SJSA1 (cell line): ENCODE measurements around the gene AUNIP. TPM values are rescaled to one million over a fixed set of nuclear protein-coding genes. Genes with fewer than 3 reads are reported as not detected.

Experiments used
- DNase-seq, 2 experiments: peaks; one replicate each; pipeline ENCODE4 v3.0.0-alpha.2; 2015 to 2020; ENCODE audit warnings: low spot score in 2 of 2, low read depth in 1 of 2
- H3K27ac ChIP-seq: fragments of 250-450 bp; sonication (Bioruptor Pico); 2 replicates; pipeline ENCODE4 v1.5.1; 2020; ENCODE audit warnings: mild to moderate bottlenecking, moderate library complexity
- H3K27me3 ChIP-seq: fragments of 250-450 bp; sonication (Bioruptor Pico); replicated peaks from 2 replicates; pipeline ENCODE4 v1.5.1; 2020; ENCODE audit warnings: mild to moderate bottlenecking, moderate library complexity
- H3K36me3 ChIP-seq: fragments of 250-450 bp; sonication (Bioruptor Pico); 2 replicates; pipeline ENCODE4 v1.5.1; 2020; ENCODE audit warnings: mild to moderate bottlenecking
- H3K4me1 ChIP-seq: fragments of 250-450 bp; sonication (Bioruptor Pico); replicated peaks from 2 replicates; pipeline ENCODE4 v1.6.1; 2021; ENCODE audit warnings: mild to moderate bottlenecking
- H3K4me3 ChIP-seq: fragments of 250-450 bp; sonication (Bioruptor Pico); 2 replicates; pipeline ENCODE4 v1.5.1; 2020; ENCODE audit warnings: mild to moderate bottlenecking
- H3K9me3 ChIP-seq: fragments of 250-450 bp; sonication (Bioruptor Pico); replicated peaks from 2 replicates; pipeline ENCODE4 v1.5.1; 2020; ENCODE audit warnings: mild to moderate bottlenecking
- total RNA-seq: library from RNA; depleted of rRNA; stranded (reverse); fragments of >200 nt; shearing (Covaris generic); gene quantifications from 2 replicates; pipeline ENCODE4 v1.2.3, GENCODE V29; 2014

Gene AUNIP
- total RNA-seq, 1 experiment from 2014 or later = 9.5 TPM

DNA sequence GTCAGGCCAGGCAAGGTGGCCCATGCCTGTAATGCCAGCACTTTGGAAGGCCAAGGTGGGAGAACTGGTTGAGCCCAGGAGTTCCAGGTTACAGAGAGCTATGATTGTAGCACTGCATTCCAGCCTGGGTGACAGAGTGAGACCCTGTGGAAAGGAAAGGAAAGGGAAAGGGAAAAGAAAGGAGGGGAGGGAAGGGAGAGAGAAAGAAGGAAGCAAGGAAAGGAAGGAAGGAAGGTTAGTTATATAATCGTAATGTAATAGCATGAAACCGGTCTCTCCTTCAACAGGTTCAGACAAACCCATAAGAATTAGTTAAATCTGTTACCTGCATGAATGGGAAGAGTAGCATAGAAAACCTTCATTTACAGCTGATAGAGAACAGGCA, 17.4 kb upstream of the AUNIP start:
- no peaks in the 10 kb centered on the region; the same call in 1 of the 2 replicates for H3K9me3 ChIP-seq
- DNase-seq = no peak
- H3K36me3 ChIP-seq = no peaks in the 10 kb centered on the region
- H3K4me3 ChIP-seq = no peak overlapping the region
- no peak overlapping the region for H3K27ac ChIP-seq
- H3K27me3 ChIP-seq = 0 out of 2 replicates have a peak, but pooled peaks cover 2% of the 10 kb centered on the region
- peaks cover 17% of the 10 kb centered on the region for H3K4me1 ChIP-seq

DNA sequence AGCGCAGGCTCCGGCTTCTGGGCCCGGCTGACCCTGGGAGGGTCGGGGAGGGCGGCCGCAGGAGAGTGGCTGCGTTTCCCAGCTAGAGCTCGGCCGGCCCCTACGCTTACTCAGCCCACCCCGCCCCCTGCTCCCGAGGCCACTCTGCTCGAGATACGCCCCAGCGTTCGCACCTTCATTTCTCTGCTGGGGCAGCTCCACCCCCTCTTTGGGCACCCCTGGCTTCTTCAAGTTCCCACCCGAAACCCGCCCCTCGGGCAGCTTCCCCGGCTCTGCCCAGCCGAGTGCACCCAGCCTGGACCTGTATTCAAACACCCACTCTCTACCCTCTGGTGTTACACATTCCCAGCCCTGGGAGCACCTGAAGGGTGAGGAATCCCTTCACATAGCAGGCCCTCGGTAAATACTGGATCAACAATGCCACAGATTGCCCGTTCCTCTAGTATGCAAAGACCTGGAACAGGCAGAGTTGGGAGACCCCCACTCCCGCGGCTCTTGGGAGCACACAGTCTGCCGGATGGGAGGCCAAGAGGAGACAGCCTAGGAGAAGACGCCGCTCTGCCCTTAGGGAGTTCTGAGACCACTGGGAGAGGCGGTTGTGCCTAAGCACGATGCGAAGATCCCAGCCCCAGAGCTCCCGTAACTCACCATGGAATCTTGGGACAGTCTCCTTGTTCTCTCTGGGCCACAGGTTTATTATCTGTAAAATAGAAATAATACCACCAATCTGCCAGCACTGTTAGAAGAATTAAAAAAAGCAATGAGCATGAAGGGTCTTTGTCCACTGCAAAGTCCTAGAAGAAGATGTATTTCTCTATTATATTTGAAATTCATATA, 16.8 kb upstream of the AUNIP start:
- Histone ChIP-seq H3K4me1 (peaks cover 17% of the 10 kb centered on the region), H3K36me3 (no peaks in the 10 kb centered on the region), H3K27me3 (0 out of 2 replicates have a peak, but pooled peaks cover 2% of the 10 kb centered on the region), H3K27ac (no peak overlapping the region), H3K4me3 (peak overlapping the region; percentile 53), H3K9me3 (no peaks in the 10 kb centered on the region; the same call in 1 of the 2 replicates)
- no peak for DNase-seq

DNA sequence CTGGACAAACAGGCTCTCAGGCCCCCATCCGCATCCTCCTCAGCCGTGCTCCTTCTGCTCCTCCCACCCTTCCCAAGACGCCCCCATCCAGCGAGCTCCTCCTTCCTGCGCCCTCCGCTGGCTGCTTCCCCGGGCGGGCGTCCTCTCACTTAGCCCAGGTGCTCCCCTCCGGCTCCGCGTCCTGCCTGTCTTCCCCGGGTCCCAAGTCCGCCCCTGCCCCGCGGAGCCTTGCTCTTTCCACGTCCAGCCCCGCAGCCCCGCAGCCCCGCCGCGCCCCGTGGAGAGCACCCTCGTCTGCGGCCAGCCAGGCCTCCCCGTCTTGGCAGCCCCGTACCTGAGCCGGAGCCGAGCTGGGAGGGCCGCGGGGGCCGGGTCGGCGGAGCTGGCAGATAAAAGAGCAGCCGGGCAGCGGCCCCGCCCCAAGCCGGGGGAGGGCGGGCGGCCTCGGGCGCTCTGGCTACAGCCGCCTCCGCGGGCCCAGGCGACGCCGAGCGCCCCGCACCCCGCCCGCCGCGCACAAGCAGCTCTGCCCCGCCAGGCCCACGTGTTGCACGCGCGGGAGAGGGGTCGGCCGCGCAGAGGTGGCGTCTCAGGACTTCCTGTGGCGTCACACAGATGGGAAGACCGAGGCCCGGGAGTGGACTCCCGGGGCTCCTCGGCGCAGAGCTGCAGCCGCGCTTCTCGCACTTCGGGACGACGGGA, 16.0 kb upstream of the AUNIP start, which contains the start of gene PAQR7:
TSS of gene PAQR7 (minus strand) at position 555 of the 702 bp plus-strand sequence. CDS start 11,869 bp downstream, outside the sequence.
- Histone ChIP-seq H3K36me3 (no peaks in the 10 kb centered on the region), H3K4me3 (peak within 1 kb of the TSS; percentile 53), H3K4me1 (peaks cover 17% of the 10 kb centered on the region), H3K9me3 (no peaks in the 10 kb centered on the region; the same call in 1 of the 2 replicates), H3K27ac (peak within 1 kb of the TSS; percentile 9; the same call in 1 of the 2 replicates), H3K27me3 (0 out of 2 replicates have a peak, but pooled peaks cover 2% of the 10 kb centered on the region)
- peak; percentile 39 to 66 for DNase-seq

DNA sequence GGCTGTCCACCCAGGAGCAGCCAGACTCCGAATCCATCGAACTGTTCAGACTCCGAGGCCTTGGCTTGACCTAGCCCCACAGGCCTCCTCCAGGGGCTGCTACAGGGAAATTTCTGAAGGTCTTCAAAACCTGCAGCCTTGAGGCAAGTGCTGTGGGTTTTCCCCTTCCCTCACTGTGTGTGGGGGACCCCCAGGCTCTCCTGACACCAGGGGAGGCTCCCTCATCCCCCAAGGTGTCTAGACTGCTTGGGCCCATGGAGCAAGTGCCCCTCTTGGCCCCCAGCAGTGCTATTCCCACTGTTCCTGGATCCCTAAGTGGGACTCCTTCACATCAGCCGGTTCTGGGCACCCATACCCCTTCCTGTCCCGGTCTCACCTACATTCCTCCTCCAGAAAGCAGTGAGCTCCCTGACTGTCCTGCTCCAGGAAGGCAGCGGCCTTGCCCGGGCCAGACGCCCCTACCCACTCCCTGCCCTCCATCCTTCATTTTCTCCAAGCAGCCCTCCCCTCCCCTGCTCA, 15.4 kb upstream of the AUNIP start:
- DNase-seq = no peak
- peaks cover 17% of the 10 kb centered on the region for H3K4me1 ChIP-seq
- peak overlapping the region; percentile 53 for H3K4me3 ChIP-seq
- peak overlapping the region; percentile 9; the same call in 1 of the 2 replicates for H3K27ac ChIP-seq
- H3K27me3 ChIP-seq = 0 out of 2 replicates have a peak, but pooled peaks cover 2% of the 10 kb centered on the region
- H3K9me3 ChIP-seq = no peaks in the 10 kb centered on the region; the same call in 1 of the 2 replicates
- H3K36me3 ChIP-seq = no peaks in the 10 kb centered on the region

DNA sequence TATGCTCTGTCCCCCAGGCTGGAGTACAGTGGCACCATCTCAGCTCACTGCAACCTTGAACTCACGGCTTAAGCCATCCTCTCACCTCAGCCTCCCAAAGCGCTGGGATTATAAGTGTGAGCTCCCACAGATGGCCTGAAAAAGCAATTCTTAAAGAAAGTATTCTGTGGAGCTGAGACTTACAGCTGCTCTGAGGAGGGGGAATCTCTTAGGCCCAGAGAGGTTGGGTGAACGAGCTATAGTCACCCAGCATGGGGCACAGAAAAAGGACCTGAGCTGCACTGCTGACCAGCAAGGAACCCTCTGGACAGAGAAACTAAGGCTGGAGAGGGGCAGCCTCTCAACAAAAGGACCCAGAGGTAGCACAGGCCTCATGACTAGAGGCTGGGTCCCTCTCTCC, 15.0 kb upstream of the AUNIP start:
- H3K4me3 ChIP-seq = no peak overlapping the region

DNA sequence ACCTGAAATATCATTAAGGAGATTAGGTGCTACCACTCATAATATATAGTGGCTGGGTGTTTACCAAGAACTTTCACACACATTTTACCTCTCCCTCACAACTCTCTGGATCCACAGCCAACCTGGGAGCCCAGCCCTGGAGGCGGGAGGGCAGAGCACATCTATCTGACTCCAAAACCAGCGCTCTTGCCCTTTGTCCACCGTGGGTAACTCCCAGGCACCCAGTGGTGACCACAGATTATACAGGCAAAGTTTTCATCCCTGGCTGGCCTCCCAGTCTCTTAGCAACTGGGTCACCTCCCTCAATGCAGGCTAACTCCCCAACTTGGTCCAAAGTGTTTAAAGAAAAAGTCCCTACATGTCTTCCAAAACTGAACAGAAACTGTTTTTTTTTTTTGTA, 13.9 kb upstream of the AUNIP start:
- Histone ChIP-seq H3K27me3 (0 out of 2 replicates have a peak, but pooled peaks cover 2% of the 10 kb centered on the region), H3K4me3 (no peak overlapping the region), H3K36me3 (no peaks in the 10 kb centered on the region), H3K27ac (no peak overlapping the region), H3K4me1 (peaks cover 17% of the 10 kb centered on the region), H3K9me3 (no peaks in the 10 kb centered on the region; the same call in 1 of the 2 replicates)
- no peak for DNase-seq

More for the DNA sequence above, 15.0 kb upstream of the AUNIP start:
- Histone ChIP-seq H3K4me1 (peaks cover 17% of the 10 kb centered on the region), H3K27me3 (0 out of 2 replicates have a peak, but pooled peaks cover 2% of the 10 kb centered on the region), H3K36me3 (no peaks in the 10 kb centered on the region), H3K9me3 (no peaks in the 10 kb centered on the region; the same call in 1 of the 2 replicates), H3K27ac (no peak overlapping the region)
- no peak for DNase-seq

DNA sequence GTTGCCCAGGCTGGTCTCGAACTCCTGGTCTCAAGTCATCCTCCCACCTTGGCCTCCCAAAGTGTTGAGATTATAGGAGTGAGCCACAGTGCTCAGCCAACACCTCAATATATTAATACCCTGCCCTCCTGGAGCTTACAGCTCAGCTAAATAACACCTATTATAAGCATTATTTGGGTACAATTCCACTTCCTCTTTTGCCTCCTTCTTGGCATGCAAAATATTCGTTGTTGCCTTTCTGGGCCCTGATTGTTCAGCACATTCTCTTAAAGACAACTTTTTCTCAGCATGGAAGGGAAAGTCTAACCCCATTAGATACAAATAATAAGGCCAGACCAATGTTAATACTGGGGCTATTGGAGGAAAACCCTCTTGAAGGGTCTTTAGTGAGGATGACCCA, 13.5 kb upstream of the AUNIP start:
- peaks cover 17% of the 10 kb centered on the region for H3K4me1 ChIP-seq
- DNase-seq = no peak
- no peak overlapping the region for H3K27ac ChIP-seq
- no peaks in the 10 kb centered on the region; the same call in 1 of the 2 replicates for H3K9me3 ChIP-seq
- H3K27me3 ChIP-seq = 0 out of 2 replicates have a peak, but pooled peaks cover 2% of the 10 kb centered on the region
- H3K36me3 ChIP-seq = no peaks in the 10 kb centered on the region
- H3K4me3 ChIP-seq = no peak overlapping the region

DNA sequence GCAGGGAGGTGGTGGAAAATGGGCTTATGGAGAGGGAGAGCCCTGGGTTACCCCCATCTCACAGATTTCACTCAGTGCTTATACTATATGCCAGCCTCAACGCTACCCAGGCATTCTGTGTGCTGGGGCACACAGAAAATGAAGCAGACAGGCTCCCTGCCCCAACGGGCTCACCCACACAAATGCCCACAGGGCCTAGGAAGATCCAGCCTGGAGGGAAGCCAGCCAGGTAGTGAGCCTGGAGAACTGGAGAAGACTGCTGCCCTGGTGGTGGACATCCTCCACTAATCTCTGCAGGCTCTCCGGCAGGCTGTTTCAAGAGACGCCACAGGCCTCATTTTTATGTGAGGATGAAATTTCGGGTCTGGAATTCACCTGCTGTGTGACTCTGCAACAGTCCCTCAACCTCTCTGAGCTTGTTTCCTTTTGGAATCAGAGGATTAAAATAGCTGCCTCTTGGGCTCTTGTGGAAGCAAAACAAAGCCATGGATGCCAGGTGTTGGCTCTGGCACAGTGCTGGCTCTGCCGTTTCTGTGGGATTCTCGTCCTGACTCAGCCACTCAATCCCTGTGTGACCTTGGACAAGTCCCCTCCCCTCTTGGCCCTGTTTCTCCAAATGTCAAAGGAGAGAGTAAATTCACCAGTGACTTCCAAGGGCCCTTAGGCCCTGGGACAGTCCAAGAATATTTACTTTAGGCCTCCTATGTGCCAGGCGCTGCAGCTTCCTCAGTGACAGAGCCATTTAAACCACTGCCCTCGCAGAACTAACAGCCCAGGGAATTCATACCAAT, 12.6 kb upstream of the AUNIP start:
- DNase-seq = no peak
- Histone ChIP-seq H3K4me3 (no peak overlapping the region), H3K4me1 (peaks cover 17% of the 10 kb centered on the region), H3K36me3 (no peaks in the 10 kb centered on the region), H3K9me3 (no peaks in the 10 kb centered on the region; the same call in 1 of the 2 replicates), H3K27me3 (0 out of 2 replicates have a peak, but pooled peaks cover 2% of the 10 kb centered on the region), H3K27ac (no peak overlapping the region)

DNA sequence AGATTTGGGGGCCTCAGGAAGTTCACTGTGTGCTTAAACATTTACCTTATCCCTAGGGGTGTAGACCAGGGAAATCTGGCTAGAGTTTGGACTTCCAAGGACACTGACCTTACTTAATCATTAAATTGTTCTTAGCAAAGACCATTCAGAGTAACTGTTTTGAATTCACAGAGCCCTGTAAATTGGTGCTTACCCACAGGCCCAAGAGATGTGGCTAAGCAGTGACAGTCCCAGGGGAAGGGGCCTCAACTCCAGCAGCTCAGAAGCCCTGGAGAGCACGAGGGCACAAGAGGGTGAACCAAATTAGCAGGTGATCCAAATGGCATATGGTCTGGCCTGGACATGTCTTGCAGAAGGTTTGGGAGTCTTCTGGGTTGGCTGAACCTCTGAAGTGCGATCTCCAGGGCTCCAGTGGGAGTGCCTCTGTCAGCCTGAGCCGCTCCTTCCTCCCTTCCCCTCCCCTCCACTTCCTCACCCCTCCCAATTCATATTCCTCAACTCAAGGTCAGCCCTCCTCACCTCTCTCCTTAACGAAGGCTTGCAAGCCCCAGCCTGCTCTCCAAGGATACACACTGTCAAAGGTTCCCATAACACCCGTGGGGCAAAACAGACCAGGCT, 11.9 kb upstream of the AUNIP start:
- no peak overlapping the region for H3K4me3 ChIP-seq
- H3K36me3 ChIP-seq = no peaks in the 10 kb centered on the region
- no peaks in the 10 kb centered on the region for H3K27me3 ChIP-seq
- H3K9me3 ChIP-seq = no peaks in the 10 kb centered on the region; the same call in 1 of the 2 replicates
- H3K4me1 ChIP-seq = peaks cover 17% of the 10 kb centered on the region
- H3K27ac ChIP-seq = no peak overlapping the region
- DNase-seq = no peak

DNA sequence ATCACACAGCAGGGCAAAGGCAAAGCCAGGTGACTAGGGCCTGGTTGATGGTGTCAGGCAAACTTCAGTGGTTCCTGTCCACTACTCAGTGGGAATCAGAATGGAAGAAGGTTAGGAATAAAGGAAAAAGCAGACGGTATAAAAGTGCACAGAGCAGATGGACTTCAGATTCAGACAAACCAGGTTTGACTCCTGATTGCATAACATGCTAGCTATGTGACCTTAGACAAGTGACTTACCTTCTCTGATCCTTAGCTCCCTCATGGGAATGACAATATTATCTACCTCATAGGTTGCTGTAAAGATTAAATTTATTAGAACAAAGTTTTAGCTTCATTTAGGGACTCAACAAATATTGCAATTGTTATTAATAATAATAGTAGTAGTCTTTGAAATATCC, 11.4 kb upstream of the AUNIP start:
- Histone ChIP-seq H3K4me1 (peaks cover 13% of the 10 kb centered on the region), H3K36me3 (no peaks in the 10 kb centered on the region), H3K4me3 (no peak overlapping the region), H3K27ac (no peak overlapping the region), H3K27me3 (no peaks in the 10 kb centered on the region), H3K9me3 (no peaks in the 10 kb centered on the region; the same call in 1 of the 2 replicates)
- no peak for DNase-seq

DNA sequence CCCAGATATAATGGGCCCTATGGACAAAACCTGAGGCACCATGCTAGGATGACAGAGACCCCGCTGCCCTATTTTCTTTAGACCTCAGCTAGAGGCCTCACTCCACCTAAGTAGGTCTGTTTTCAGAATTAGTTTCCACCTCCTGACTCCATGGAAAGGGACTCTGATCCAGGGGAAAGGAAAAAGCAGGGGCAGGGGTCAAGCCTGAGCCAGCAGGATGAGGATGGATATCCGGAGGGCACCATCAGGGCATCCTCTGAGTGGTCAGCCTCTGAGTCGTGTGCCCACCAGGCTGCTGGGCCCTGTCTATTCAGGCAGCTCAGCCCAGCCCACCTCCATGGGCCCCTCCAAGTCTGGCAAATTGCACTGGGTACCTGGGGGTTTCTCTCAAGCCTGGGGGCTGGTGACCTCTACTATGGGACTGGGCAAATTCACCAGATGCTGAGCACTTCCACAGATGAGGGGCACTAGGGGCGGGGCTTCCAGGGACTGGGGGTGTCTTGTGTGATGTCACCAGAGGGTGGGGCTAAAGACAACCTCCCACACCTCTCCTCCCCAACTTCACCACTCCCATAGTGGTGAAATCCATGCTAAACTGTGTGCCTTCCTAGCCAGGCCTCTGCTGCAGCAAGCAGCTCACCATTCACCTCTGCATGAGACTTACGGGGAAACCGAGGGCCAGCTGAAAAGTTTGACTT, 10.8 kb upstream of the AUNIP start:
- H3K9me3 ChIP-seq = no peaks in the 10 kb centered on the region
- no peaks in the 10 kb centered on the region for H3K27me3 ChIP-seq
- no peak overlapping the region for H3K27ac ChIP-seq
- no peaks in the 10 kb centered on the region for H3K36me3 ChIP-seq
- H3K4me1 ChIP-seq = peaks cover 7% of the 10 kb centered on the region
- no peak overlapping the region for H3K4me3 ChIP-seq
- DNase-seq = no peak
